Esophagus mucosa (tissue), 1 donor: ENCODE data around the gene EFHC1. TPM values are rescaled to one million over a fixed set of nuclear protein-coding genes. Genes with fewer than 3 reads are reported as not detected.

Experiments
- ATAC-seq: fragments of 200-7000 bp; cut with Tn5 transposase; one replicate; pipeline ENCODE4 v1.9.1; 2020
- total RNA-seq: library from RNA; stranded (reverse); gene quantifications from one replicate; pipeline ENCODE4 v1.2.4, GENCODE V29; 2023
- donor health status: DM: yes; HTN: yes; CAD: no.

EFHC1 gene
- total RNA-seq, 1 donor from 2014 or later = 10.8 TPM

DNA sequence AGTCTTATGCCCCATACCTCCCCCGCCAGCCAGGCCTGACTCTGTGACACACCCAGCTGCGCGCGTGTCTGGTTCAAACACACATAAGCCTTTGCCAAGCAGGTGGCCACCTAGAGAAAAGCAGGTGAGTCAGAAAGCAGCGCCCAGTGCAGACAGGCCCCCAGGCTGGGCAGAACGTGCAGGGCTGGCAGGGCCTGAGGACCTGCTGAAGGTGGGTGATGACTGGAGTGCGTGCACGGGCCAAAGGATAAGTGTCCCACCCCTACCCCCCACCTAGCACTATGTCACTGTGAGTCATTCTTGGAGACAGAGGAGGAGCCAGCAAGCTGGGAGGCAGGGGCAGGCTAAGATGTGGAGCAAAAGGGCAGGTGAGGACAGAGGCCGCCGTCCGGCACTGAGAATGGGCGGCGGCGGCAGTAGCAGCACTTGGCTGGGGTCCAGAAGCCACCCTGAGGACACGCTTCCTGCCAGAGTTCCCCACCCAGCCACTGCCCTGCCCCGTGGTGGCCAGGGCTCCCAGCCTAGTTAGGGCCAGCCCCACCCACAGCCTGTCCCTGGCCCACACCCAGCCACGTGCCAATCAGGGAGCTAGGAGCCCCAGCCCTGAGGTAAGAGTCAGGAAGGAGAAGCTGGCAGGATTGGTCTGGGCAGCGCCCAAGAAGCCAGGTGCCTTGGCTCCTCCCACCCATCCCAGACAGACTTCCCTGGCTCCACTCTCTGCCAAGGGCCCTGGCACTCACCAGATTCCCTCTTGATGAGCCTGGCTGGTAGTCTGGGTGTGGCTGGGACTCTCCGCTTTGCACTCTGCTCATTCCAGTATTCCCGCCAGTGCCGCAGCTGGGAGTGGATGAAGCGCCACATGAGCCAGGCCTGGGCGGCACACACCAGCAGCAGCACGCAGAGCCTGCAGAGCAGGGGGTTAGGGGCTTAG lies 84.0 kb downstream of the EFHC1 start:
- ATAC-seq = peak; percentile 94

DNA sequence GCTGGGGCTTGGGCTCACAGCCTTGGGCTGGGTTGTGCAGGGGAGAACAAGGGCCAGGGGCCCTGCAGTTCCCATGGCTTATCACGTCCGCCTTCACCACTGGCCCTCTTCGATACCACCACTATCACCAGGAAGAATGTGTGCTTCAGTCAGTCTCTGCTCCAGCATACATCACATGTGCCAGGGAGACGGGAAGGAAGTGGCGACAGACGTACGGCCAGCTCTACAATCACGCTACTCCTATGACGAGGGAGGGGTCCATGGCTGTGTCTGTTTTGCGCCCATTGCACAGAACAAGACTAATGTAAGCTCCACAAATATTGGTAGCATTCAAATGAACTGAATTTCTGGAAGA lies 84.6 kb downstream of the EFHC1 start:
- ATAC-seq = no peak

DNA sequence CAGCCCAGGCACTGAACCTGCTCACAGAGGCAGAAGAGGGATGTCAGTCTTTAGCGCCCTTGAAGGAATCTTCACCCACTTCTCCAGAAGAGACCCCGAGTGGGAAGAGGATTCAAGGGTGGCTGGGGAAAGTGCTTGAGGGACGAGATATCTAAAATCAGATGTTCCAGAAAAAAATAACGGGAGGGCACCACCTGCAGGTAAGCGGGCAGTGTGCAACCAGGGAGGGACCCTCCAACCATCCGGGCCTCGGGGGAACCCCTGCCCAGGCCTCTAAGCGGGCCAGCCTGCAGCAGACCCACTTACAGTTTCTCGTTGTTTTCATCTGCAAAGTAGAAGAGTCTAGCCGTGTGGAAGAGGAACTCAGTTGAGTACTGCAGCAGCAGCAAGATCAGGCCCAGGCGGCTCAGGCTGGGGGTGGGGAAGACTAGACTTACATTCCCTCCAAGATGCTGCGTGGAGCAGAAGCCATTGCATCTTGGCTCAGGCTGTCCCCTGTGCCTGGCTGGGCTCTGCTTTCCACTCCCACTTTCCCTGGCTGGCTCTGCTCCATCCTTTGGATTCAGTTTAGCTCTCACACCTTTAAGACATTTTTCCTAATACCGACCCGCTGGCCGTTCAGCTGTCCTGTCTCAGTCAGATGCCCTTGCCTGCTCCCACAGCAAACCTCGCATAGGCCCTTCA lies 85.7 kb downstream of the EFHC1 start:
- ATAC-seq = no peak

DNA sequence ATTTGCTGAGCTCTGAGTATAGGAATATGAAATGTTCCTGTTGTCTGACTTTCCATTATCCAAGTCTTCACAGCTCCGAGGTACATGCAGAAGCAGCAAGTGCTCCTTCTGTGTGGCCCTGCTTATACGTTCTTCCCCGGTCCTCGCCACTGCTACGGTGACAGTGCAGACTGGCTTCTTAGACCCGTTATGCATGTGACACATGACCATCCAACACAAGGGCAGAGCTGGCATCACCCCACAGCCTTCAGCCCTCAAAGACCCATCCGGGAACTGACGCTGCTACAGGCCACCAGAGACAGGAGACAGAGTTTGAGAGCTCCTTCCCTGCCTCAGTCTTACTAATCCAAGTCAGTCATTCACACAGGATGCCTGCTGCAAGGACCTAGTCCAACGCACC lies 86.3 kb downstream of the EFHC1 start:
- ATAC-seq = no peak

DNA sequence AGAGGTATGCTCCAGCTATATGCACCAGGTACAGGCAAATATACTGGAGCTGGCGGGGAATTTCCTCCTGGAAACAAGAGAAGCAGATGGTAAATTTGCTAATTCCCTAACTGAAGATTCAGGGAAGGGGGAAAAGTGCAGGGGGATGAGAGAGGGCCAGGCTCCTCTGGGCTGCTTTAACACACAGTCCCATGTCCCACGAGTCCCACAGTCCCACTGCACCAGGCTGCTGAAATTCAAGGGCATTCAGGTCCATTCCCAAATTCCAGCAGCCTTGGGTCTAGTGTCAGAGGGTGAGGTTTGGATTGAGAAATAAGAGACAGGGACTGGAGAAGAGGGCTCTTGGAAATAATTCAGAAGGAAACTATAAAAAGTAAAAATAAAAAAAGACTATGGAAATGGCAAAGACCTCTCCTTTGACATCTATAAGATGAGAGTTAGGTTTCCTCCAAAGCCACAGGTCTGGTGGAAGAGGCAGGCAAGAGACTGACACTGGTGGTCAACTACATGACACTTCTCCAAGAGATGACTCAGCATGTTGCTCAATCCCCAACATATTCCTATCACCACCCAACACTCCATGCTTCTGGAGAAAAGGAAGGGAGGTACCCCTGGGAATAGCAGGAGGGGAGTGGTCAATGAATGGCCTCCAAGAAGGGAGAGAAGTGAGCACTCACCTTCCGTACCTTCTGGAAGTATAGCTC lies 87.6 kb downstream of the EFHC1 start:
- no peak for ATAC-seq

DNA sequence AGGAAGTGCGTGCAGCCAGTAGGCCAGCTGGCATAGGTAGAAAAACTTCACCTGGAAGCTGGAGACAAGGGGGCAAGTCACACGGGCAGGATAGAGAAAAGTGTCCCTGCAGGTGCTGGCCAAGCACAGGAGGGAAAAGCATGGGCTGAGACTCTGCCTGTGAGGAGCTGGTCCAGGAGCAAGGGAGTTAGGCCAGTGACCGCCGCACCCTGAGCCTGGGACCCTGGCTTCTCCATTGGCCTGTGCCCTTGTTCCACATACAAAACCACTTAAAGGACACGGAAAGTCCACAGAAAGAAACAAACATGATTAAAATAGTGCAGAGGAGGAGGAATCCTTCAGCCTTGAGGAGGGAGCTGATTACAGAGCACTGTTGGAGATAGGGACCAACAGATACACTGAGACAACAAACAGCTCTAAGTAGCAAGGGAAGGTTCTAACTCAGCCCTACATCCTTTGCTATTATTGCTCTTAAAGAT lies 88.2 kb downstream of the EFHC1 start:
- ATAC-seq = no peak

DNA sequence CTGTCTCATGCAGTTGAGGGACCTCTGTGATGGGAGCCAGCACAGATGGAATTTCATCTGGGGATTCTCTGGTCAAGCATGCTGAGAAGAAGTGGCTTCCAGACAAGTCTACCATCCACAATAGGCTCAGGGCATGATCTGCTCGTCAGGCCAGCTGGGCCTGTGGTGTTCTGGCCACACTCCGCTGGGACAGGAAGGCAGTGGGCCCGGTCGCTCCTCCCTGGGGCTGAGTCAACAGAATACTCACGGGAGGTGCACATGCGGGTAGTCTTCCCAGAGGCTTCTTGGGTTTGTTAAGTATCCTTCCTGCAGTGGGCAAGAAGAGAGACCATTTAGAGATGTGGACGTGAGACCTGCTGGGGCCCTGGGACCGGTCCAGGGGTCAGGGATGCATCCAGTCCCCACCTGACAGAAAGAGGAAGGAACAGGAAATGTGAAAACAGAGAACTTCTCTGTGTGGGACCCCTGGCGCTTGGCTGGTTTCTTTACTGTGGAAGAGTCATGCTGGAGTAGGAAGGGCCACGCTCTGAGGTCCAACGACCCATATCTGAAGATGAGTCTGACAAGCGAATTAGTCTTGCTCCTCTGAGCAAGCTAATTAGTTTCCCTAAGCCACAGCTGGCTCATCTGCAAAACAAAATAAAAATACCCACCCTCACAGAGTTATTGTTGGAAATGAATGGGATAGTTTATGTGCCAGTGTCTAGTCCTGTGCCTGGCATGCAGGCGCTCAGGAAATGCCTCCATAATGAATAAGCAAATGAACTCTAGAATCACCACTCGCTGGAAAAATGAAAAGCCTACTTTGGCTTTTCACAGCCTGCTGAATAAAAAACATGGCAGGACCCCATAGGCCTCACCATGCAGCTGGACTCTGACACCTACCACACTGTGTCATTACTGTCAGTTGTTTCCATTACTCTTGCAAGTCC lies 89.4 kb downstream of the EFHC1 start:
- ATAC-seq = no peak

DNA sequence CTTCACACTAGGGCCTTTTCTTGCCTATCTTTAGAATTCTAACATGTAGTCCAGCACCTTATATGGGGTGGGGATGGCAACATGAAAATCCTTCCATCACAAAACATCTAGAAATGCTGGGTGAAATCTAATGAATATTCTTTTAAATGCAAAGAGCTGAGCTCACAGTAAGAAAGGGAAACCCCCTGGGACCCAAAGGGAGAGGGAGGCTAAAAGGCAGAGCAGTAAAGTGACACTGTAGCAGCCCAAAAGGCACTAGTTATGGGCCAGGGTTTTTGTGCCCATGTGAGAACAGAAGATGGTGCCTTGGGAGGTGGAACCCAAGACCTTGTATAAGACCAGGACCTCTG lies 90.0 kb downstream of the EFHC1 start:
- no peak for ATAC-seq

DNA sequence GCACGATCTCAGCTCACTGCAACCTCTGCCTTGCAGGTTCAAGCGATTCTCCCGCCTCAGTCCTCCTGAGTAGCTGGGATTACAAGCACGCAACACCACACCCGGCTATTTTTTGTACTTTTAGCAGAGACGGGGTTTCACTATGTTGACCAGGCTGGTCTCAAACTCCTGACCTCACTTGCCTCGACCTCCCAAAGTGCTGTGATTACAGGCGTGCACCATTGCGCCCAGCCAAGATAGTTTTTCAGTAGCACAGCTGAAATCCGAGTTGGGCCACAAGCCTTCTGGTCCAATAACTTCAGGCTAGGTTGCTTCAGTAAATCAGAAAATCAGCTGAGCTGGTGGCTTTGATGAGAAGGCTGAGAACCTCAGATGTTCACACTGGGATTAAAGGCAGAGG lies 91.0 kb downstream of the EFHC1 start:
- no peak for ATAC-seq

DNA sequence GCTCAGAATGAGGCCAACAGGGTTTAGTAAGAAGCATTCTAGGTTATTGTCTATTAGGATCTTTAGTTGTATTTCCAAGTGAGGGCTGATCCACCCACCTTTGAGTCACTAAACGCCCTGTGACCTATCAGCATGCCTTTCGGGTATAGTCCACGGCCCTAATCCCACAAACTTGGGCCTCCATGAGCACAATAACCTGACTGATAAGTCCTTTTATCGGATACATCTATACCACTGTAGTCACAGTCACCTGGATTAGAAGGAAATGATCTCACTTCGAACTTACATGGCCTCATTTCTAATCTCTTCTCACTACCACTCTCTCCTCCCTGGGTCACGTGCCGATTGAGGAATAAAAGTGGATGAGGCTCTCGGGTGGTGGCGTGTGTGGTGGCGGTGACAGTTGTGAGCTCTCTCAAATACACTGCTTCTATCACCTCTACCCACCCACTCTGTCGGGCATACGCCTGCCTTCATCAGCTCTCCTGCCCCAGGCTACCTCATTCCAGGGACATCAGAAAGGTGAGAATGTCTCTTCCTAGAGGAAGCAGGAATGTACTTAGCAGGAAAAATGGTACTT lies 91.5 kb downstream of the EFHC1 start:
- ATAC-seq = no peak

DNA sequence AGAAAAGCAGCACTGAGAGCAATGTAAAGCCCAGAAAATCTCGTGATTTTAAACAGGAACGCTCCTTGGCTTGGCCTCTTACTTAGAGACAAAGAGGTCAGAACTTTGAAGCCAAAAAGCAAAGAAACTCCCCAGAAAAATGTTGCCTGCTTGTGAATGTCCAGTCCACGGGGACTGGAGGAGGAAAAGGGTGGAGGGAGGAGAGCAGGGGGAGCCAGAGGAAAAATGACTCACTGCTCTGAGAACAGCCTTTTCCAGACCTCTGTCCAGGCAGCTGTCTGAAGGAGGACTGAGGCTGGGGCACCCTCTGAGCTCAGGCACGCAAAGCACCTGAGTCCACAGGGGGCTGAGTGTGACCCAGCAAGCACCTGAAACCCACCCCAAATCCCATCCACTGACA lies 92.1 kb downstream of the EFHC1 start:
- no peak for ATAC-seq

DNA sequence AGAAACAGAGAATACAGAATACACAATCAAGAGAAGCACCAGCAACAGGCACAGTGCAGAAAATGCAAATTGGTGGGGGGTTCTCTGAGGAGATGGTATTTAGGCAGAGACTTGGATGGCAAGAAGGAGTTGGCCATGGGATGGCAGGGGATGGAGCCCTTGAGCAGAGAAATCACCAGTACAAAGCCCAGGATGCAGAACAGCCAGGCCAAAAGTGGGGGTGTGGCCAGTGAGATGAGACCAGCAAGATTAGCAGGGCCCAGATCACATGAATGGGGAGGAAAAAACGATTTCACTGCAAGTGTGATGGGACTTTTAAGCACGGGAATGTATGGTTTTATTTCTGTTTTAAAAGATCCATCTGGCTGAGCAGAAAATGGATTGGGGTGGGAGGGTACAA lies 93.3 kb downstream of the EFHC1 start:
- no peak for ATAC-seq

DNA sequence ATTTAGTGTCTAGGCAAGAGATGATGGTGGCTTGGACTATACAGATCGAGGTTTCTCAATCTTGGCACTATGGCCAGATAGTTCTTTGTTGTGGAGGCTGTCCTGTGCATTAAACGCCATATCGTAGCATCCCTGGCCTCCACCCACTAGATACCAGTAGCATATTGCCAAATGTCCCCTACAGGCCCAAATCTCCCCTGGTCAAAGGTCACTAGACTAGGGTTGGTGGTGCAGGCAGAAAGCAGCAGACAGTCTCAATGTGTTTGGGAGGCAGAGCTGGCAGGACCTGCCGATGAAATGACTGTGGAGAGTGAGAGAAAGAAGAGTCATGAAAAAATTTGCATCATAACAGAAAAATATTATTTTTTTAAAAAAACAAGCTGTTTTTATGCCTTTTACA lies 93.8 kb downstream of the EFHC1 start:
- ATAC-seq = no peak

DNA sequence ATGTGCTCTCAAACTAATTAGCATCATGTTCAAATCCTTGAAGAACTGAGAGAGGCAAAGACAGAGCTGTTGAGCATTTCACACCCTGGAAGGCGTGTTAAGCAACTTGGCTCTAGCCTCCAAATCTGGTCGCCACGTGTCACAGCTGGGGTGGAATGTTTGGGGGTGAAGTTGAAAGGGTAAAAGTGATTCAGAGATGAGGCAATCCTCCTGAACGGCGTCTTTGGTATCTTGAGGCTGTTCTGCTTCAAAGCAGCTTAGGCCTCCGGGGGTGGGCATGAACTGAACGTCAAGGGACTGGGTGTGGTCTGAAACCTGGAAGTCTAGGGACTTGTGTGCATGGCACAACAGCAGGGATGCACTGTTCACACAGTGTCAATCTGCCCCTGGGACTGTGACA lies 94.4 kb downstream of the EFHC1 start:
- peak; percentile 35 for ATAC-seq

DNA sequence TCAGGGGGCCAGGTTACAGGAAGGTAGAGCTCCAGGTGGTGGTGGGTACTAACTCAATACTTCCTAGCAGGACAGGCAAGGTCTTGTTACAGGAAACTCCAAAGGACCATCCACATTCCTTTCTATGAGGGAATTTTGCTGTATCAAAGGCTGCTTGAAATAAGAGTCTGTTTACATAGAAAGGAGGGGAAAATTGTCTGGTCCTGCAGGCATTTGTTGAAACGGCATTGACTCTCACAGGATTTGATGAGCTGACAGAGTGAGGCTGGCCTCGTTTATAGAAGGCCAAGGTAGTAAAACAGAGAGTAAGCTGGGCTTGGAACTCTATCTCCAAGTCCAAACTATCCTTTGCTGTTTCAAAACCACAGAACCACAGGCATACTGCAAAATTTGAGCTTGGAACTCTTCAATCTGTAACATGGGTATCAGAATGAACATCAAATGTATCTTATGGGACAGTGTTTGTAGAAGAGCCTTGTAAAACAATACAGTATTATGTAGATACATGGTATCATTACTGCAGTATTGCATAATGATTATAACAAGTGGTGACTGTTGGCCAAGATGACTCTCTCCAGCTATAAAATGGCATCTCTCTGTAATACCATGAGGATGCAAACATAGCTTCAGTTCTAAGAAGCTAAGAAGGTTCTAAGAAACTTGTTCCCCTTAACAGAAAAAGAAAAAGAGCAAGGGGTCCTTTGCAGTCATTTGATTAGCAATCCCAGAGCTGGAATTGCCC lies 95.2 kb downstream of the EFHC1 start:
- ATAC-seq = no peak

DNA sequence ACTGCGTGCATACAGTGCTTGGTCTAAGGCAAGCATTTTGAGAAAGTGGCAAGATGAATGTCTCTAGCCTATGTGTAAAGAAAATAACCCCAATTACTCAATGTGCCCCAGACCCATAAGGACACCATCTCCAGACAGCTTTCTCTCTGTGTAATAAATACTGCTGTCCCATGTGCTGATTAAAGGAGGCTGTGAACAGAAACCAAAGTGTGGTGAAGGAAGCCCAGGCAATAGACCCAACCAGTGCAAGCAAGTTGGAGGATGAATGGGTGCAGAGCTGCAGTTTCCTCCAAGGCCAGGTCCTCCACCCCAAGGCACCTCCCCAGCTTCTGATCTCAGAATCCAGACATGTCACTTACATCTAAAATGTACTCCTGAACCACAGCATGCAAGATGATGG lies 96.1 kb downstream of the EFHC1 start:
- no peak for ATAC-seq

DNA sequence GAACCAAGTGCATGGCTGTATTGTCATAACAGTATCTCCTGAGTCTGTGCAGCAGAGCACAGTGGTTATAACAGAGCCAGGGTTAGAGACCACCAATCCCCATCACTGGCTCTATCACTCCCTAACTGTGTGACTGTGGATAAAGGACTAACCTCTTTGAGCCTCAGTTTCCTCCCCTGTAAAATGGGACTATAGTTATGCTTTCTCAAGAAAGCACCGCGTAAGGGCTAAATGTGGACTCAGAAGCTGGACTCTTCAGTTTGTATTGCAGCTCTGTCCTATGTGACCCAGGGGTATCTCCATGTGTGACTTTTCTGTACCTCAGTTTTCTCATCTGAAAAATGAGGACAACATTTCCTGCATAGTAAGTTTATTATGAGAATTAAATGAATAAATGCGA lies 96.8 kb downstream of the EFHC1 start:
- ATAC-seq = no peak

DNA sequence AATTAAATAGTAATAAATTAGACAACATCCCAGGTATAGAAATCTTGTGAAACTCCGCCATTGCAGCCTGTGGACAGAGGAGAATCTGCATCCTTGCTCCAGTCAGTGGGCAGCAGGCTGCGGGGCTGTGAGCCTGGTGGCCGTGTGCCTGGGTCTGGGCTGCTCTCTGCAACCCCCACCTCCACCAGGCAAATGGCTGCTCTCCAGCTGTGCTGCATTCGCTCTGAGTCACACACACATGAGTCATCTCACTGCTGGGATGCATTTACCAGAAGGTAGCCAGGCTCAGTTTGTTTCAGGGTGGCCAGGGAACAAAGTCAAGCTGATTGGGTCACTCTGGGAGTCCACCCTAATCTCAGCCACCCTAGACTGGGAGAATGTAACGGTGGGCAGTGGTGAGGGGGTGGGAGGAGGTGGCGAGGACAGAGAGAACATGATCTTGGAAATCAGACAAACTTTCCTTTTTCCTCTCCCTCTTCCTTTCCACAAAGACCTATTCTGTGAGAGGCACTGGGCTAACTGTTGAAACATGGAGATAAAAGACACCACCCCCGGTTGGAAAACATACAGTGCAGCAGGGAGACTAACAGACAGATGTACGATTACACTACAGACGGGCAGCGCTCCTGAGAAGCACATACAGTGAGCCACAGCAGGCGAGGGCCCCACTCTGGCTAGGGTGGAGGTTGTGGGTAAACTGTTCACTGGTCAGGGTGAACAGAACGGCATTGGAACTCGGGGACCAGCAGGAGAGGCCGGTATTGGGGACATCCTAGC lies 97.5 kb downstream of the EFHC1 start:
- peak; percentile 91 for ATAC-seq

DNA sequence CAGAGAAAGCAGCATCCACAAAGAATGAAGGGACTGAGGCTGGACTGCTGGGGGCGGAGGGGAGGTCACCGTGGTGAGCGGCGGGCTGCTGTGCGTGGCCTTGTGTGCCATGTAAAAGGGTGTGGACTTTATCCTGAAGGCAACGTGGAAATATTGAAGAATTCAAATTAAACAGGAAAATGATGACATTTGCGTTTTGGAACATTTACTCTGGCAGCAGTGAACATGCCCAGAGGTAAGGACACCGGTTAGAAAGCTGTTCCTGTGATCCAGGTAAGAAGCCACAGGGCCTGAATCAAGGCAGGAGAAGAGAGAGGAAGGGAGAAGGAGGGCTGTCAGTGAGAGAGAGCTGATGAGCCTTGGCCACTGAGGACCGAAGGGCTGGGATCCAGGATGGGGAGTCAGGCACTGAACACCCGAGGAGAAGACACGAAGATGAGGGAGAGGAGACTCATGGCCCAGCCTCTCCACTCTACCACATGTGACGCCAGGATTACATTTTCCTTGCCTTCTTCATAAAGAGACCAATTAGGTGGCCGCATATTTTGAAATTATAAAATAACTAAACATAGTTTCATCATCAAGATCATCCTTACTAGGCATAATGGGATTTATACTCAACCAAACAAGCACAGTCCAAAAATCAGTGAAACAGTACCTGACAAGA lies 98.3 kb downstream of the EFHC1 start:
- ATAC-seq = no peak

DNA sequence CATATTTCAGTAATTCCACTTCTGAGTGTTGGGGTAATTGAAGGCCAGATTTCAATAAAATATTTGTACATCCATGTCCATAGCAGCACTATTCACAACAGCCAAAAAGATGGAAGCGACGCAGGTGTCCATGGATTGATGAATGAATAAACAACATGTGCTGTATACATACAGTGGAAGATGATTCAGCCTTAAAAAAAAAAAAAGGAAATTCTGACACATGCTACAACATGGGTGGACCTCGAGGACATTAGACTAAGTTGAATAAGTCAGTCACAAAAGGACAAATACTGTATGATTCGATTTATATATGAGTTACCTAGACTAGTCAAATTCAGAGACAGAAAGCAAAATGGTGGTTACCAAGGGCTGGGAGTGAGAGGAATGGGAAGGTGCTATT lies 99.5 kb downstream of the EFHC1 start:
- no peak for ATAC-seq
